Measurements from ENCODE around the gene YWHAQ.

GRCh38 chr2:9673914-9674481 is 43.2 kb upstream of the YWHAQ start:
- TF ChIP-seq ESRRA (IDR thresholded peaks at IDR 0.05; ENCODE audit: borderline replicate concordance, low read length) (no peak), BCL3 (IDR thresholded peaks at IDR 0.05) (no peak)
